Measurements from ENCODE around the gene HLA-DOB.

The HLA-DOB gene

DNA sequence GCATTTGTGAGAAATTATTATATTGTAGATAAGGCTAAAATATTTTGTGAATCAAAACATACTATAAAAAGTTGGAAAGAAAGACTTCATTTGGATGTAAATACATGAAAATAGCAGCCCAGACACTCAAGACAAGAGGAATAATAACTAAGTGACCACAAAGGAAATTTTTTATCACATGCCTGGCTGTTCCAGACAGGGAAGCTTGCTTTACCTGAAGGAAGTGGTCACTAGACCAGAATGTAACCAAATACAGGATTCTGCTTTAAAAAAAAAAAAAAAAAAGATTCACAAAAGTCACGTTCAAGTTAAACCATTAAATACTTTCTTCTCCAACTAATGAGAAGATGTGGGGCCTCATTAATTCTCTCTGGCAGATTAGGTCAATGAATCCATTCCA is 44.1 kb downstream of the HLA-DOB start:
- no peak for DNase-seq (ENCODE audit: low read depth)
- no peak overlapping the region for H3K4me3 ChIP-seq (ENCODE audit: low read depth, low read length)

- no peak for DNase-seq (ENCODE audit: low read depth)
- no peak overlapping the region for H3K4me3 ChIP-seq (ENCODE audit: low read depth, low read length)
These were observed 52.8 kb downstream of the HLA-DOB start for GRCh38 chr6:32764048-32764447.

GRCh38 chr6:32763421-32763820 is 53.4 kb downstream of the HLA-DOB start, which contains the start of gene HLA-DQB2:
HLA-DQB2 (minus strand) TSS chr6:32763532; CDS start chr6:32763470, 62 bp downstream.
- H3K4me3 ChIP-seq (ENCODE audit: low read depth, low read length): no peak within 1 kb of the TSS
- DNase-seq (ENCODE audit: low read depth): no peak
